GM12891 (cell line): ENCODE data around the gene CDKN1C.

Experiments used
- POLR2A ChIP-seq: IDR thresholded peaks from 2 replicates; pipeline ENCODE4 v1.6.1; 2011; ENCODE audit warnings: low read depth, low read length, control low read depth
- POLR2AphosphoS5 ChIP-seq: IDR thresholded peaks from 2 replicates; pipeline ENCODE4 v1.6.1; 2011; ENCODE audit warnings: low read depth, low read length, control low read depth
- POU2F2 ChIP-seq: IDR thresholded peaks from 2 replicates; pipeline ENCODE4 v1.6.1; 2011; ENCODE audit warnings: low read depth, mild to moderate bottlenecking, control low read depth, low read length, moderate library complexity

DNA sequence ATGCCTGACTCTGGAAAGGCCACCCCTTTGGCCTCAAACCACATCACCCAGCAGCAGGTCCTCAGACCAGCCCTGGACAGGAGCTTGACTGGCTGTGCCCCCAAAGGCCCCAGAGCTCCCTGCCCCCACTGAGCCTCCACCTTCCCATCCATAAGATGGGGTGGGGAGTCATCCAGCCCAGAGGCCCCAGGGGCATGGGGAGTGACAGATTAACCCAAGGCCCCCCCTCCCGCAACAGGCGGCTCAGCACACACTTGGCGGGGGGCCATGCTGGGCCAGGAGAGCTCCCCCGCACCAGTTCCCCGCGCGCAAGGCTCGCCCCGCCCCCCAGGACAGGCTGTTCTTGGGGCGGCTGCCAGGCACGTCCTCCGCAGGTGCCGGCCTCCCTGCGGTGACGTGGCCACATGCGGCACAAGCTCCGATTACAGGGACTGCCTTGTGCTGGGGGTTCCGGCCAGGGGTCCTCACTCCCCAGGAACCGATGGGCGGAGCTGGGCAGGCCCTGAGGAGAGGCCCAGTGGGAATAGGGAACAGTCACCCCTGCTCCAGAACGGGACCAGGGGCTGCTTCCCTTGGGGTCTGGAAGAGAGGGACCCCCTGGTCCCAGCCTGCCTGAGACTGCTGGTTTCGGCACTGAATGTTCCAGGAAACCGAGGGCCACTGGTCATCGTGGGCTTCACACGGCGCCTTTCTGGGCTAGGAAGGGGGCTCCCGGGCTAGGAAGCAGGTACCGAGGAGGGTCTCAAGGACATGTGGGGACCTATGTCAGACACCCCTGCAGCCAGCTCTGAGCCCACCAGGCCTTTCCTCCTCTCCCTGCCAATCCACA lies 5.1 kb upstream of the CDKN1C start:
- TF ChIP-seq POLR2A (no peak), POLR2AphosphoS5 (no peak), POU2F2 (no peak)
